Sigmoid colon (tissue), 4 donors: Measurements from ENCODE around the gene CFAP97.

Experiments
- EP300 ChIP-seq, 4 donors: sonication (generic); formaldehyde crosslinking; IDR thresholded peaks; one replicate each; pipeline ENCODE4 v1.6.1; 2017; ENCODE audit warnings: antibody characterized with exemption in 4 of 4
- POLR2AphosphoS5 ChIP-seq, 4 donors: sonication (generic); formaldehyde crosslinking; IDR thresholded peaks; one replicate each; pipeline ENCODE4 v1.6.1; 2017; ENCODE audit warnings: antibody characterized with exemption in 4 of 4

GRCh38 chr4:185112104-185112503 lies 91.7 kb downstream of the CFAP97 start:
- TF ChIP-seq POLR2AphosphoS5 (IDR thresholded peaks at IDR 0.05), result peak in 2 of 4 donors; percentile 41 to 67
- TF ChIP-seq EP300 (IDR thresholded peaks at IDR 0.05), result no peak
